HFFc6 (cell line): ENCODE data around the gene STK32C. TPM values are rescaled to one million over a fixed set of nuclear protein-coding genes. Genes with fewer than 3 reads are reported as not detected.

Experiments used
- DNase-seq: peaks from one replicate; pipeline ENCODE4 v3.0.0-alpha.2; 2018
- H3K27ac Mint-ChIP-seq: 2 replicates; pipeline ENCODE4 v1.8.0; 2020; ENCODE audit warnings: mild to moderate bottlenecking, mixed read lengths
- H3K27me3 Mint-ChIP-seq: 2 replicates; pipeline ENCODE4 v1.8.0; 2021; ENCODE audit warnings: mild to moderate bottlenecking, moderate library complexity, mixed read lengths; ENCODE audit not compliant: insufficient read depth
- H3K36me3 Mint-ChIP-seq: 2 replicates; pipeline ENCODE4 v1.8.0; 2021; ENCODE audit warnings: low read depth, mixed read lengths
- H3K4me1 Mint-ChIP-seq: 2 replicates; pipeline ENCODE4 v1.8.0; 2020; ENCODE audit warnings: low read depth, mixed read lengths
- H3K4me3 Mint-ChIP-seq: 2 replicates; pipeline ENCODE4 v1.8.0; 2020; ENCODE audit warnings: mild to moderate bottlenecking, moderate library complexity, mixed read lengths
- H3K9me3 Mint-ChIP-seq: 2 replicates; pipeline ENCODE4 v1.8.0; 2020; ENCODE audit warnings: mild to moderate bottlenecking, mixed read lengths
- CTCF ChIP-seq: fragments of 200-600 bp; sonication (generic); IDR thresholded peaks from 2 replicates; pipeline ENCODE4 v1.5.0; 2021; ENCODE audit warnings: antibody characterized with exemption, mild to moderate bottlenecking
- total RNA-seq, 6 experiments: library from RNA; stranded (reverse); fragmentation: NEBNext Ultra II Directional; extraction: Animal tissue kit (Norgen Biotek cat#: 25700); gene quantifications; 2 replicates in 1 of 6; 3 replicates in 5 of 6; pipeline ENCODE4 v1.2.3, GENCODE V29; 2021

STK32C gene
- total RNA-seq, 6 experiments from 2014 or later: 5.5 to 8.3 (median 7.2) TPM

GRCh38 chr10:132349766-132350165 lies 42.0 kb upstream of the STK32C start:
- no peaks in the 10 kb centered on the region for H3K27me3 Mint-ChIP-seq

GRCh38 chr10:132347931-132348267 lies 40.1 kb upstream of the STK32C start:
- no peak for TF ChIP-seq CTCF
- no peaks in the 10 kb centered on the region for H3K36me3 Mint-ChIP-seq
- no peak overlapping the region for H3K27ac Mint-ChIP-seq
- no peaks in the 10 kb centered on the region for H3K9me3 Mint-ChIP-seq
- DNase-seq: no peak
- H3K27me3 Mint-ChIP-seq: no peaks in the 10 kb centered on the region
- no peaks in the 10 kb centered on the region for H3K4me1 Mint-ChIP-seq
- H3K4me3 Mint-ChIP-seq: no peak overlapping the region

More at GRCh38 chr10:132349766-132350165, 42.0 kb upstream of the STK32C start:
- Mint-ChIP-seq H3K9me3 (no peaks in the 10 kb centered on the region), H3K4me3 (no peak overlapping the region), H3K27ac (no peak overlapping the region), H3K4me1 (no peaks in the 10 kb centered on the region), H3K36me3 (no peaks in the 10 kb centered on the region)
- DNase-seq: no peak
- no peak for TF ChIP-seq CTCF

GRCh38 chr10:132347211-132347930 lies 39.6 kb upstream of the STK32C start:
- peaks cover 3% of the 10 kb centered on the region; the same call in 1 of the 2 replicates for H3K36me3 Mint-ChIP-seq

GRCh38 chr10:132346806-132347205 lies 39.1 kb upstream of the STK32C start:
- H3K27me3 Mint-ChIP-seq: no peaks in the 10 kb centered on the region
- no peak overlapping the region for H3K4me3 Mint-ChIP-seq
- H3K9me3 Mint-ChIP-seq: no peaks in the 10 kb centered on the region
- no peak overlapping the region for H3K27ac Mint-ChIP-seq
- peaks cover 7% of the 10 kb centered on the region; the same call in 1 of the 2 replicates for H3K36me3 Mint-ChIP-seq
- no peak for TF ChIP-seq CTCF
- no peaks in the 10 kb centered on the region for H3K4me1 Mint-ChIP-seq
- no peak for DNase-seq

More at GRCh38 chr10:132347211-132347930, 39.6 kb upstream of the STK32C start:
- Mint-ChIP-seq H3K9me3 (no peaks in the 10 kb centered on the region), H3K27me3 (no peaks in the 10 kb centered on the region), H3K4me3 (no peak overlapping the region), H3K27ac (no peak overlapping the region), H3K4me1 (no peaks in the 10 kb centered on the region)
- no peak for DNase-seq
- no peak for TF ChIP-seq CTCF

- DNase-seq: no peak
- H3K27ac Mint-ChIP-seq: no peak overlapping the region
Observed at GRCh38 chr10:132345345-132345744, 37.6 kb upstream of the STK32C start.

More at GRCh38 chr10:132345345-132345744, 37.6 kb upstream of the STK32C start:
- Mint-ChIP-seq H3K36me3 (peaks cover 7% of the 10 kb centered on the region; the same call in 1 of the 2 replicates), H3K27me3 (no peaks in the 10 kb centered on the region), H3K4me3 (no peak overlapping the region), H3K9me3 (no peaks in the 10 kb centered on the region), H3K4me1 (no peaks in the 10 kb centered on the region)
- TF ChIP-seq CTCF: no peak
